DMS53 treated with DMSO at 0.1 percent for 48 hours (cell line): ENCODE results near the gene PLCB1.

Experiments
- DNase-seq: peaks from one replicate; lab custom pipeline; 2025; ENCODE audit not compliant: unreplicated experiment; lab: John Stamatoyannopoulos, UW

PLCB1 gene

DNA sequence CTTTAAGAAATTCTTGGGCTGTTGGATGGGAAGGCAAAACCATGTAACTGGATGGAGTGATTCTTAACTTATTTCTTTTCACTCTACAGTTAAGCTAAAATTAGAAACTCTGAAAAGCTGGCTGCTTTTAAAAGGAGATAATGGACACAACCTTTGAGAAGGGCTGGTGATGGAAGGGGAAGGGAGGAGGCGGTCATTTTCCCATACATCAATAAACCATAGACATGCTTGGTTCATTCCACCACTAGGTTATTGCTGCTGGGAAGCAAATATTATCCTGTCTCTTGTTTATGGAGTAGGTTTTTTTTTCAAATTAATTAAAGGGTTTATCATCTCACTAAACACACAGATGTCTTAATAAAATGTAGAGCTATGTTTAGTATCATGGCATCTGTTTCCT, 76.2 kb downstream of the PLCB1 start:
- no peak for DNase-seq

DNA sequence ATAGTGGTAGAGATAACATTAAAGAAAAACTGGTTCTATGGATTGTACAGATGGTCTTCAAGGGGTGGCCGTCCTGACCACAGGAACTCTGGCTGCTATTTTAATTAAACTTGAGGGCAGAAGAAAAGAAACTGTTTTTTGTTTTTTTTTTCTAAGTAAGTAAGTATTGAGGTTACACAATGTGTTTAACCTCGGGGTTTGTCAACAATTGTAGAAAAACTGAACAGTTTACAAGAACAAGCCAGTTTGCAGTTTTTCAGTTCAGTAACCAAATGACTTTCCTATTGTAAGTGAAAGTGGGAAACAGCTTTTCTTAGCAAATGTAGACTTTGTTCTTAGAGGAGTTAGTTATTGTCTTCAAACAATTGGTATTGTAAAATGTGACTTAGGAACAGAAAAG, 77.0 kb downstream of the PLCB1 start:
- no peak for DNase-seq

DNA sequence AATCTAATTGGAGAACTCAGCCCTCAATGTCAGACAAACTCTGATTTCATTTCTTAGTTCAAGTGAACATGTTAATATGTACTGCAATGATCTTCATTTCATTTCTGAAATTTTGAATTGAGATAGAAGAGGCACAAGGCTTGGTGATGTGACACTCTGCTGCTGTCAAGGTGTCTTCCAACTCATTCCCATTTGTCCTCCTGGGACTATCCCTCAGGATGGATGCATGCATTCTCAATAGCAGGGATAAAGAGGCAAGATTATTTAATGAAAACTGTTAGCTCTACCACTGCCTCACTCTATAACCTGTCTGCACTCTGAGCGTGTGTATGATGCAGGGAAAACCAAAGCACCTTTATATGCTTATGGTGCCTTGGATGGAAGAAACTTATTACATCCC, 78.7 kb downstream of the PLCB1 start:
- no peak for DNase-seq

DNA sequence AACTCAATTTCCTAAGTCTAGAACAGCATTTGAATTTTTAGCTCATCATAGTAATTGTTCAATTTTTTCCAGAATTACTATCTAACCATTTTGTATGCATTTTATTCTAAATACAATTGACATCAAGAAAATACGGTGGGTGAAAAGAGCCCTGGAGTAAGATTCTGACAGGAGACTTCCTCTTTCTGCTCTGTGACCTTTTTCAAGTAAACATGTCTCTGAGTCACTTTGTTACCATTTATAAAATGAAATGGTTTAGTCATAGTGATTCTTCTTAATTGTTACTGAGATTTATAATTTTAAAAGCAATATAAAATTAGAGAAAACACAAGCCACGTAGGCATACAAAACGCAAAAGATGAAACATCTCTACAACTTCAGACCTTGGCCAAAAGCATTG, 80.2 kb downstream of the PLCB1 start:
- DNase-seq, result no peak

DNA sequence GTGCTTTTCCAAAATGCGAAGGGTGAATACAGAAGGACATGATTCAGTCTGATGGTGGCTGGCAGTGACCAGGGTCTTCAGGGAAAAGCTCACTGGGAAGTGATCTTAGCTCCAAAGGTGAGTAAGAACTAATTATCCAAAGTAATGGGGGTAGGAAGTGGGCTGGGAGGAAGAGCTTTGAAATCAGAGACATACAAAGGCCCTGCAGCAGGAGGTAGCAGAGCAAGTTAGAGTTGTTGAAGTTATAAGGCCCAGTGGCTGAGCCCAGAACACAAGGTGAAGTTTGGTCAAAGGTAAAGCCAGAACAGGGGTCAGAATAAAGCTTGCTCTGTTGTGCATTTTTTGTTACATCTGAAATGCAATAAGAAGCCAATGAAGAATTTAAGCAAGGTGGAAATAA, 81.2 kb downstream of the PLCB1 start:
- DNase-seq, result no peak

DNA sequence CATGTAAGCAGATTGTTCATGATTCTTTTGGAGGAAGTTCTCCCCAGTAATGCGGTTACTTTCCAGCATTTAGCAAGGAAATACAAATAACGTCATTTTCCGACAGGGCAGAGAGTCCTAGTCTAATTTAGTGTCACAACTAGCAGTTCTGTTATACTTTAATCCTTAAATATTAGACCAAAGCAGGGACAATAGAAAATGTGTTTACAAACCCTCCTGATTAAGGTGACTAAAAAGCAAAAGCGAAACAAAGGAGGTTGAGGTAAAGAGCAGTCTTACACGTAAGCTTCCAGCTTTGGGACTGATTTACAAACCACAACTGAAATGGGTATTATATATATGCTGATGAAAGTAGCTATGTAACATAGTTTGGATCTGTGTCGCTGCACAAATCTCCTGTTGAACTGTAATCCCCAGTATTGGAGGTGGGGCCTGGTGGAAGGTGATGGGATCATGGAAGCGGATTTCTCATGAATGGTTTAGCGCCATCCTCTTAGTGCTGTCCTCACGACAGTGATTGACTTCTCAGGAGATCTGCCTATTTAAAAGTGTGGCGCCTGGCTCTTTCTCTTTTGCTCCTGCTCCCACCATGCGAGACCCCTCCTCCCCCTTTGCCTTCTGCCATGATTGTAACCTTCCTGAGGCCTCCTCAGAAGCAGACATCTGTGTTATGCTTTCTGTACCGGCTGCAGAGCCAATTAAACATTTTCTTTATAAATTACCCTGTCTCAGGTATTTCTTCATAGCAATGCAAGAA, 81.9 kb downstream of the PLCB1 start:
- DNase-seq, result no peak

DNA sequence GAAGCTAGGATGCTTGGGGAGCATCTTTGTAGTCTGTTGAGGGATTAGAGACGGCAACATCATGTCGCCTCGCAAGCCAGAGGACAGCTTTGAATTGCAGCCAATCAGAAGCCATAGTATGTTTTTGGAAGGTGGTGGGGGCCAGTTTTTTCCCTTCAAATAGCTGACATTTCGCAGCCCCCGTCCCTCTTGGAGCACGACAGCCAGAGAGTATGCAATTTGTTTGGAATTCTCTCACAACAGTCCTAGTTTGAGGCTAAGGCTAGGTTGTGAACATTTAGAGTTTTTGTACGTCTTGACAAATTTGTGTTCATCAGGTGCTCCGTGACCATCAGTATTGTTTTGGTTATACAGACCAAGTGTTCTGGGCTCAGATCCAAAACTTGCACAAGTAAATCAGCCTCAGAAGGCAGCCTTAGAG, 83.3 kb downstream of the PLCB1 start:
- no peak for DNase-seq

DNA sequence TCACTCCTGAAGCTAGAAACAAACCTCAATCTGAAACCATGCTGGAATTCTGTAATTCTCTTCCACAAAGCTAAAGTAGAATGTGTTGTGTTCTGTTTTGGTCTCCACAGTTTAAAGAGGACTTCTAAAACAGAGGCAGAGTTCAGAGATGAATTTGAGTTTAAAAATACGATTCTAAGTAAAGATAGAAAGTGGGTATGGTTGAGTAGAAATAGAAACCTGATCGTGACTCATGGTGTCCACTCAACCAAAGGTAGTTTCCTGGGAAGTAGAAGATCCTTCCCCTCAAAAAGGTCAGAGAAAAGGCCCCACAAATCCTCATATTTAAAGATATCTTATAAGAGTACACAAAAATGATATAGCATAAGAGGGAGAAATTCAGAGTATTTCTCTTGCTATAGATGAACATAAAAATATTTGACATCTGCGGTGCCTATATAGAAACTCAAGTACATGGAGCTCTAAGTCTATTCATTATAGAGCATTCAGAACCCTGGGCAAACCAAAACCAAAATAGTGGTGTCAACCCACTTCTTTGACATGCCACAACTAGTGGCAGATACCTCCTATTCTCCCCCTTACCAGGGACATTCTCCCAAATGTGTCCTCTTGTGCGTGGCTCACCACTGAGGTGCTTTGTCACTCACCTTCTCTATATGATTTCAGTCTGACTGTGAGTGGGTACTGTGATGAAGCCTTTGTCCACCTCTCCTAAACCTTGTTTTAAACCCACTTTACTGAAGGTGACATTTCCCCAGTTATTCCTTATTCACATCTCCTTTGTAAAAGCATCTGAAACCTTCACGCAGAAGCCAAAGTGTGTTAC, 84.5 kb downstream of the PLCB1 start:
- DNase-seq, result no peak

DNA sequence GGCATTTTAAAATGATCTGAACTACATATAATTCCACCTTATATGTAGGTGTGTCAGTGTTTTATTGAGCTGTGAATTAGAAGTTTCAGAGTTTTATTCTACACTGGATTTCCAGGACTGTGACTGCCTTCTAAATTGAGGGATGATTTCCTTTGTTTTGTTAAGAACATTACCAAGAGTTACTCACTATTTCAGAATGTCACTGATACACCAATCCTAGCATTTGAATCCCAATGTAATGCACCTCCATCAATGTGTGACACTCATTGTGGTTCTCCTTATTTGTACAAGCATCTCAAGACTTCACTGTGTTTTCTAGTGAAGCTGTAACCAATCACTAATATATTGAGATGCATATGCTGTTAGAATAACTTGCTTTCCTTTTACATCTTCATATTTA, 86.8 kb downstream of the PLCB1 start:
- DNase-seq, result no peak

DNA sequence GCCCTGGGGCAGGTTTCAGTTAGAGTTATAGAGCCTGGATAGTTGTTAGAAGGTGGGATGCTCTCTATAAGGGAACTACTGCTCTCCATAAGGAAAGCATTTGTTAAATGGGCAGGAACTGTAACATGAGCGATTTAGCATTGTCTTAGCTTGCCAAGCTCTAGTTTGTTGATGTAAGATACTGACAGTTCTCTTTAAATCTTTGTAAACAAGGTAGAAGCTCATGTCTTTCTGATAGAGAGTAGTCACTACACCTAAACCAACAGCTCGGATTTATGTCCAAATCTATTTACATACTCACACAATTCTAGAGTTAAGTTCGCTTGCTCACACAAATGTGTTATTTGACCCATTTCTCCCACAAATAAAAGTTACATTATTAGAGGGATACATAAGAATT, 87.3 kb downstream of the PLCB1 start:
- DNase-seq, result no peak

DNA sequence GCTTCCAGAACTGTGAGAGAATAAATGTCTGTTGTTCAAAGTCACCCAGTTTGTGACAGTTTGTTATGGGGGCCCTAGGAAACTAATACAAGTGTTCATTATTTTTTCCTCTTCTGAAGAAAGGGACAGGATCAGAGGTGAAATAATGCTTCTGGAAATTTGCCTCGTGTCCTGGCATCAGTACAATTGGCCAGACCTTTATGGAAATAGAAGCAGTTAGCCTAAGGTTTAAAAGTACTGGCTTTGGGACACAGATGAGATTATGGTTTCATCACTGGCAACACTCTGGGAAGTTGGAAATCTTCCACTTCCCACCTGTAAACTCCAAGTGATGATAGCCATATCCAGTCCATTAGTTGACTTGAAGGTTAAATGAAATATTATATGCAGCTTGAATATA, 88.7 kb downstream of the PLCB1 start:
- no peak for DNase-seq

DNA sequence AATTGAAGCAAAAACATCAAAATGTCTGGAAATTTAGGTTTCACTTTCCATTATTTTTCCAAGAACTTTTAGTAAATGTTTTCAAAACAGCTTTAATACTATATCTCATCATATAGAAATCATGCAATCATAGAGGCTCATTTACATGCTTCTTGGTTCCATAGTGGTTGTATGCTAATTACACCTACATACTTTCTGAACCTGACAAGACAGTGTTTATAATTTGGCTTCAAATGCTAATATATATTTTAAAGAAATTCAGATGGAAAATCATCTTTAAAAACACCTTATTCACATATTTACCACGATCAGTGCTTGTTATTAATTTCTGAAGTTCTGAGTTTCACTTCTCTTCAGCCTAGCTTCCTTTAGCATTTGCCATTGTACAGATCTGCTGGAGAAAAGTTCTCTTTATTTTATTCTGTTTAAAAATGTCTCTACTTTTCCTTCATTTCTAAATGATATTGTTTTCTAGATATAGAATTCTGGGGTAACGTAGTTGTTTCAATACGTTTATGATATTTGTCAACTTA, 89.9 kb downstream of the PLCB1 start:
- DNase-seq, result no peak

DNA sequence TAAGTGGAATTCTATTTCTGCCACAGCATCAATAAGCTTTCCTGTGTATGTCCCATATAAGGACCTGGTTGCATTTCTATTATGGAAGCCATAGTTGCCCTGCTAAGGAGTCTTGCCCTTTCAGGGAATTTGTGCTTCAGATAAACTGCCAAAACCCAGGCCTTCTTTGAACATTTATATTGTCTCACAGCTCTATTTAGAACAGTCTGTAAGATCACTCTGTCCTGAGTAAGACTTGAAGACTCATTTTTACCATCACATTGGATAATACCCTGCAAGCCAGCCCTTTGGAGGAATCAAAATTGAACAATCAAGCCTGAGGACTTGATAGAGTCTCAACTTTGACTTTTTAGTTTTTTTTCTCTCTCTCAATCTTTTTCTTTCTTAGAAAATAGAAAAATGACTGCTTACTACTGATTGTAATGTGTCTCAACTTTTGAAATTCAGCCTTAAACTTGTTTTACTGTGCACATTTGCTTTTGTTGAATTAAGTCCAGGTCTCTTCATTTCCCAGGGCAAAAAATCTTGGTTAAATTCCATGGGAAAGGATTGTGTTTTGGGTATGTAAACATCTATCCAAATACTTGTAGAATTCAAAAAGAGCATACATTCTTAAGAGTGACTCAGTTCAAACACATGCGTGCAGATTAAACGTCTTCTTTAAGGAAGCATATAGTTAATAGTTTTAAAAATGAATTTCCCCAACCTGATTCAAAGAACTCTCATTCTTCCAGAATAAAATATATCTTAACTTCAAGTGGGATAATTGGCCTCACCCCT, 91.2 kb downstream of the PLCB1 start:
- no peak for DNase-seq

DNA sequence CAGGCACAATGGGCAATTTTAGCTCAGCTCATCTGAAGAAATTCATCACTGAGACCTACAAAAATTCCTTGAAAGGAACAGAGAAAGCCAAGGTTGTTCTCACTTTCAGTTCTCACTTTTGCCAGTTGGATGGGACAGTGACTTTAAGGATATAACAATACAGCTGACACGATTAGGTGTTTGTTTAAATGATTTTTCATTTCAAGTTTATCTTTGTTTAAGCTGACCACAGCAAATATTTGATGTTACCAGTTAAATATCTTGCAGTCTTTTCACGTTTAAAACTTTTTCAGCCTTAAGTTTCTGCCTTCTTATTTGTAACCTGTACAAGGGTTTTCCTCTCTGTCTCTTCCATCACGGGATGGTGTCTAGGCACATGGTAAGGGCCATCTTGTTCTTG, 93.6 kb downstream of the PLCB1 start:
- no peak for DNase-seq

DNA sequence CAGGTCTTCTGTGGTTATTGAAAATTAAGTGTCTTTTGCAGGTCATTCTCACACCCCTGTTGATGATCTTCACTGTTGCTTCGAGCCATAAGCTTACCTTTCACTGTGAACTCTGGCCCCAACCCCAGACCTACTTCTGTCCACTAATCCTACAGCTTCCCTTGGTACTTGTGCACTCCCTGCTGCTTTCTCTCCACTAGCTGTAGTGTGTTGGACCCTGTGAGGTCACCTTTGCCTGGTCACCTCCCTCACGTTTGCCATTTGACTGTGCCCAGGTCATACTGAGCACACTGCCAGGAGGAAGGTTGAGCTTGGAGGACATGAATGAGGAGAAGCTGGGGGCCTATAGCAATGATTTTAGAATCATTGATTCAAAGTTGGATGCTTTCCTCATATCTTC, 94.0 kb downstream of the PLCB1 start:
- no peak for DNase-seq

DNA sequence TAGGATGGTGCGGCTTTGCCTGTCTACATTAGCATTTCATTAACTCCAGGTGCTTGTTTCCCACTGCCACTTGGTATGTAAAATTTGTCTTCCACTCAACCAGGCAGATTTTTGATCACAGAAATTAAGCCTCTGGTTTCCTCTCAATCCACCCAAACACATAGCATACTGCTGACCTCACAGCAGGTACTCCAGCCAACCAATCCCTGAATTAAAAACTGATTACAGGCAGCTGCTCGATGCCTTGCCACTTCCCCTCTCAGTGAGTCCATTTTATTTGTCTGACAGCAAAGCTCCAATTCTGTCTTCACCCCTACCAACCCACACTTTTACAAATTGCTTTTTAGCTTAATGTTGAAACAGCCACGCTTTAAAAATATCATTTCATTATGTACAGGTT, 95.2 kb downstream of the PLCB1 start:
- DNase-seq, result no peak

DNA sequence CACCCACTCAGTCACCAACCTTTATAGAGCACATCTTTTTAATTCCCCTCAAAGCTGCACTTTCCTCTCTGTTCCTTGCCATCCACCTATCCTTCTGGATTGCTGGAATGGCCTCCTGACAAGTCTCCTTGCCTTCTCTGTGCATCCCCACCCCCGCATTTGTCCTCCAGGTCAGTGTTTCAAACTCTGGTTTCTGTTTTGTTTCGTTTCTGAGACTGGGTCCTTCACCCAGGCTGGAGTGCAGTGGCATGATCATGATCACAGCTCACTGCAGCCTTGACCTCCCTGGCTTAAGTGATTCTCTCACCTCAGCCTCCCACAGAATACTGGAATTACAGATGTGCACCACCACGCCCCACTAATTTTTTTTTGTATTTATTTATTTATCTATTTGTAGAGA, 96.2 kb downstream of the PLCB1 start:
- no peak for DNase-seq

DNA sequence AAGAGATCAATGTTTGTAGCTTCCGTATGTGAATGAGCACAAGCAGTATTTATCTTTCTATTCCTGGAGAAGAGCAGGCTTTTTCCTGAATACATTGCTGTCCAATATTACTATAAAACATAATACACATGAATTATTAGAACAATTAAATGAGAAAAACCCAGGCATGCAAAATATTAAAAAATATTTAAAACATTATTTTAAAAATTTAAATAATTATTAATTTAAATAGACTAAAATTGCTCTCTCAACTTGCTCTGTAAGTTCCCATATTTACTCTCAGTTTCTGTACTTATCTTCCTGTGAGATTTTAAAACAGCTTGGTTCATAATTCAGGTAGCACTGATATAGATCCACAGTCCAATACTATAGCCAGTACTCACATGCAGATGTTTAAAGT, 97.0 kb downstream of the PLCB1 start:
- DNase-seq, result no peak

DNA sequence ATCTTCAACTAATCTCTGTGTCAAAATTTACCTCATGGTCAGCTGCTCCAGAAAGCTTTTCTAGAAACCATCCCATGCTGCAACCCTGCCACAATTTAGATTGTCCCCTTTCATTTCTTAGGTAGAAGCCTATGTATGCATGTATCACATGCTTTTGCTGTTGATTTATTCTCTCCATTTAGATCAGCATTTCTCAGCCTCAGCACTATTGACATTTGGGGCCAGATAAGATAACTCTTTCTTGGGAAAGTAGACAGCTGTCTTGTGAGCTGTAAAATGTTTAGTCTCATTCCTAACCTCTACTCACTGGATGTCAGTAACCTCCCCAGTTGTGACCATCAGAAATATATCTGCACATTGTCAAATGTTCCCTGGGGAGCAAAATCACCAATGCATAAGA, 99.0 kb downstream of the PLCB1 start:
- DNase-seq, result no peak

DNA sequence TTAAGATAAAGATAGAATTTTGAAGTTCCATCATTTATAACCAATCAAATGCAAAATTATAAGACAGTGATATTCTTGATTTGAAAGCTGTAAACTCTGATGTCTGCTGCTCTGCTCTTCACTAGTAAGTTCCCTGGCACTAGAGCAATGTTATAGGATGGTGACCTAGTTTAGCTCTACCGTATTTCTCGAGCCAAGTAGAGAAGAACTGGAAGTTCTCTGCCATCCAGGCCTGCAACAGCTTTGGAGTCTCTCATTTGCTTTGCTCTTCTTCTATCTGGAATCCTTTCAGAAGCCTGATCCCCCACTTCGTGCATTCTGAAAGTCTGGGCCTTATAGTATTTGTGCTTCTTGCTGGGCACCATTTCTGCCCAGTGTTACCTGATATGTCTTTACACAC, 100.3 kb downstream of the PLCB1 start:
- DNase-seq, result no peak

DNA sequence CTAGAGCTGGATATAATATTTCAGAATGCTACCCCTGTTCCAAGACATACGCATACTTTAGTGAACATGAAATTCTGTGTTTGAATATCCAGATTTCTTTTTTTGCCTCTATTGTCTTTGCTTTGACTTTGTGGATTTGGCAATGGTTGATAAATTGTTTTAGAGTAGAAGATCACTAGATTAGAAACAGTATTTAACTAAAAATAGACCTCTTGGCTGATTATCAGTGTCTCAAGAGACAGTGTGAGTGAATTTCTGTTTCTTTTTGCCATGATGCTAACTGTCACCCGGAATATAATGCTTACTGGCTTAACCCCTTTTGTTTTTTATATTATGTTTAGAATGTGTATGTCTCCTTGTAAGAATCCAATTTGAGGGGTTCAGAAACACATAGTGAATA, 102.5 kb downstream of the PLCB1 start:
- DNase-seq, result no peak

DNA sequence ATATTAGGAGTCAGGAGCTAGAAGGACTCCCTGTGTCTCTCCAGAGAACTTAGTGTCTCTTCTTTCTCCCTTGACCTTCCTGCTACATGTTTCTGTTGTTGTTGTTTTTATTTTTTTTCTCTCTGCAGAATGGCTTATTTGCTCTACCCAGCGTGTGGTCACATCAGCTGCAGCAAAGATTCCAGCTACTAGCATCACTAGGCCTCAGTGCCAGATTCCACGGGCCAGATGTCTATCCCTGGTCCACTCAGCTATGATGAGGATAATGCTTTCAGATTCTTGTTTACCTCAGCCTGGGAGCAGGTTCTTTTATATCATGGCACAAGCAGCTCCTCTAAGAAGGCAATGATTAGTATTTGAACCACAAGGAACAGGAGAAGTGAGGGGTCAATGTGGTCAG, 110.0 kb downstream of the PLCB1 start:
- no peak for DNase-seq
